Subcutaneous adipose tissue (tissue), 4 donors: ENCODE measurements around the gene CCR6. TPM values are rescaled to one million over a fixed set of nuclear protein-coding genes. Genes with fewer than 3 reads are reported as not detected.

Experiments
- total RNA-seq, 4 donors: library from RNA; depleted of rRNA; stranded (reverse); fragments of >200 nt; gene quantifications; one replicate each; pipeline ENCODE4 v1.1.0, GENCODE V29; 2016
- TF ChIP-seq, protein P1 (sequence below): fragments of 450-650 bp; IDR thresholded peaks from one replicate; pipeline ENCODE4 v1.5.1; 2016; ENCODE audit warnings: low read depth, mild to moderate bottlenecking, control low read depth, antibody characterized with exemption, moderate library complexity

Gene CCR6
- total RNA-seq, 4 donors from 2014 or later: 0.22 TPM; not detected in 3

- TF ChIP-seq, protein P1, sequence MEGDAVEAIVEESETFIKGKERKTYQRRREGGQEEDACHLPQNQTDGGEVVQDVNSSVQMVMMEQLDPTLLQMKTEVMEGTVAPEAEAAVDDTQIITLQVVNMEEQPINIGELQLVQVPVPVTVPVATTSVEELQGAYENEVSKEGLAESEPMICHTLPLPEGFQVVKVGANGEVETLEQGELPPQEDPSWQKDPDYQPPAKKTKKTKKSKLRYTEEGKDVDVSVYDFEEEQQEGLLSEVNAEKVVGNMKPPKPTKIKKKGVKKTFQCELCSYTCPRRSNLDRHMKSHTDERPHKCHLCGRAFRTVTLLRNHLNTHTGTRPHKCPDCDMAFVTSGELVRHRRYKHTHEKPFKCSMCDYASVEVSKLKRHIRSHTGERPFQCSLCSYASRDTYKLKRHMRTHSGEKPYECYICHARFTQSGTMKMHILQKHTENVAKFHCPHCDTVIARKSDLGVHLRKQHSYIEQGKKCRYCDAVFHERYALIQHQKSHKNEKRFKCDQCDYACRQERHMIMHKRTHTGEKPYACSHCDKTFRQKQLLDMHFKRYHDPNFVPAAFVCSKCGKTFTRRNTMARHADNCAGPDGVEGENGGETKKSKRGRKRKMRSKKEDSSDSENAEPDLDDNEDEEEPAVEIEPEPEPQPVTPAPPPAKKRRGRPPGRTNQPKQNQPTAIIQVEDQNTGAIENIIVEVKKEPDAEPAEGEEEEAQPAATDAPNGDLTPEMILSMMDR: no peak
Measured at GRCh38 chr6:167137881-167138280, 15.0 kb downstream of the CCR6 start.

- TF ChIP-seq, protein P1: no peak
Measured at GRCh38 chr6:167139761-167140160, 16.9 kb downstream of the CCR6 start.

- TF ChIP-seq, protein P1: no peak
Measured at GRCh38 chr6:167140589-167141474, 17.9 kb downstream of the CCR6 start.

GRCh38 chr6:167141667-167142432 lies 19.0 kb downstream of the CCR6 start:
- TF ChIP-seq, protein P1: no peak

DNA sequence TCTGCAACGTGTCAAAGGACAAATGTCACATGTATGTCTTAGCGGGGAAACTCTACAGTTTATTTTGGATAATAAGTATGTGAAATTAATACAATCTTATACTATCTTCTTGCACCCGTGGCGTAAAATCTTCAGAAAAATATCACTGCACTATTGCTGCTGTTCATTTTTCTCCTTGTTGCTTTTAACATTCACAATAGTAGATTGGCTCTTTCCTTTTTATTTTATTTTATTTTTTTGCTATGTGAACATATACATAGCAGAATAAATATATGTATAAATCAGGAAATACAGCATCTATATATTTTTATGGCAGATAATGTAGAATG lies 19.5 kb downstream of the CCR6 start:
- TF ChIP-seq, protein P1: no peak

DNA sequence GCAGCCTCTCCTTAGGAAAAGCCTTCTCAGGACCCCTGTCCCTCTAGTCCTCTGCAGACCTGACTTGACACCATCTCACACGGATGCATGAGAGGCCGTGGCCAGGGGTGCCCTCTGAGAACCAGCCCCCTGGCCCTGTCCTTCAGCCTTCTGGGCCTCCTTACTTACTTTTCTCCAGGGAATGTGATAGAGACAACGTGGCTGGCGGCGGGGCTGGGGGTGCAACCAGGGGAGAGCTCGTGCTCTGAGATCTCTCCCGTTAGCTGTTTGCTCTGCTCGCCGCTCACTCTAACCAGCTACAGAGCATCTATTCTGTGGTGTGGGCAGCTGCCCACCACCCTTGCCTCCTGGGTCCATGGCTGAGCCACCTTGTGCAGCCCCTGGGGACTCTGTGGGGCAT lies 20.1 kb downstream of the CCR6 start:
- TF ChIP-seq, protein P1: no peak

DNA sequence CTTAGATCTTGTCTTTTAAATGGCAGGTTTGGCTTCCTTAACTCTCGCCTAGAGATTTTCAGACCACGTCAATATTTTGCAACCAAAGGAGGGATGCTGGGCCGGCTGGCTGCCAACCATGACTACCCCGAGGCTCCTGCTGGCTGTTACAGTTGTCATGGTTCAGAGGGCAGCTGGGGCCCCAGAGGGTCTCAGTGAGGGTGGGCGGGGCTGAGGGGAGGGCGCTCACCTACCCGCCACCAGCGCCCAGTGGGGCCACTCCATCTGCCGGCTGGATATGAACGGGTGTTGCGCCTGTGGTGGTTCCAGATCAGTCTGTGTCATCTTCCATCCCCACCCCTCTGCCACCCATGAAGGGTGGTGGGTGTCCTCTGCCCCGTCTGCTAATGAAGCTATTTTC lies 22.6 kb downstream of the CCR6 start:
- TF ChIP-seq, protein P1: no peak
